Measurements from ENCODE around the gene COL18A1. TPM values are rescaled to one million over a fixed set of nuclear protein-coding genes. Genes with fewer than 3 reads are reported as not detected.

COL18A1 gene
- polyA plus RNA-seq, 3 donors: 0.80 to 4.1 (median 1.1) TPM

GRCh38 chr21:45373991-45374816 is 30.8 kb upstream of the COL18A1 start:
- intact Hi-C loops (cut with micrococcal nuclease): no loop called here
- no peak overlapping the region for H2AFZ ChIP-seq (ENCODE audit: insufficient read depth, low read depth, low read length, poor library complexity, severe bottlenecking)
- no peaks in the 10 kb centered on the region for H3K4me1 ChIP-seq (ENCODE audit: control insufficient read depth in 1 of 2, insufficient read depth in 2 of 2, low read length in 2 of 2)
- H3K27me3 ChIP-seq (ENCODE audit: control insufficient read depth in 2 of 2, insufficient read depth in 2 of 2, low read length in 2 of 2): no peaks in the 10 kb centered on the region
- Mint-ChIP-seq H3K4me3 (no peak overlapping the region), H3K4me1 (peaks cover 3% of the 10 kb centered on the region), H3K36me3 (no peaks in the 10 kb centered on the region), H3K27ac (no peak overlapping the region), H3K9me3 (peaks cover 0 to 9% (median 4%) of the 10 kb centered on the region in 7 donors), H3K27me3 (ENCODE audit: low read depth in 3 of 3) (peaks cover 9 to 21% (median 12%) of the 10 kb centered on the region in 3 donors)
- WGBS (ENCODE audit: insufficient coverage): 86% methylated on average over 10 of the region's 15 CpGs
- H3K9me3 ChIP-seq (replicated peaks in 1 of 2; ENCODE audit: control insufficient read depth in 1 of 2, insufficient read depth in 1 of 2, low read length in 2 of 2): no peaks in the 10 kb centered on the region
- no peak overlapping the region for H3K9ac ChIP-seq (ENCODE audit: insufficient read depth, low read length, poor library complexity, severe bottlenecking)
- no peaks in the 10 kb centered on the region for H4K20me1 ChIP-seq (ENCODE audit: insufficient read depth, low read length)
- no peaks in the 10 kb centered on the region for H3K36me3 ChIP-seq (replicated peaks in 1 of 2; ENCODE audit: control insufficient read depth in 1 of 2, insufficient read depth in 2 of 2, low read length in 2 of 2)
- H3K4me2 ChIP-seq (replicated peaks; ENCODE audit: extremely low read depth, low read length, poor library complexity, severe bottlenecking): no peak overlapping the region
- no peak for TF ChIP-seq CTCF (IDR thresholded peaks at IDR 0.05)
- no peak overlapping the region for H3K27ac ChIP-seq (ENCODE audit: low read depth in 1 of 2, low read length in 2 of 2)
- no peaks in the 10 kb centered on the region for H3K79me2 ChIP-seq (ENCODE audit: insufficient read depth, low read length)
- H3K4me3 ChIP-seq (replicated peaks in 1 of 3; ENCODE audit: low read depth in 2 of 3, low read length in 3 of 3): no peak overlapping the region
- DNase-seq: no peak

- Mint-ChIP-seq H3K27me3 (ENCODE audit: low read depth in 3 of 3) (peaks cover 10 to 23% (median 10%) of the 10 kb centered on the region in 3 donors), H3K9me3 (peaks cover 0 to 9% (median 4%) of the 10 kb centered on the region in 7 donors), H3K27ac (peak overlapping the region in 1 of 7 donors; percentile 23), H3K36me3 (no peaks in the 10 kb centered on the region), H3K4me3 (no peak overlapping the region), H3K4me1 (peaks cover 2% of the 10 kb centered on the region)
- Histone ChIP-seq H3K4me2 (replicated peaks; ENCODE audit: extremely low read depth, low read length, poor library complexity, severe bottlenecking) (no peak overlapping the region), H3K9me3 (replicated peaks in 1 of 2; ENCODE audit: control insufficient read depth in 1 of 2, insufficient read depth in 1 of 2, low read length in 2 of 2) (no peaks in the 10 kb centered on the region), H3K9ac (ENCODE audit: insufficient read depth, low read length, poor library complexity, severe bottlenecking) (no peak overlapping the region), H4K20me1 (ENCODE audit: insufficient read depth, low read length) (no peaks in the 10 kb centered on the region), H3K4me3 (replicated peaks in 1 of 3; ENCODE audit: low read depth in 2 of 3, low read length in 3 of 3) (no peak overlapping the region), H2AFZ (ENCODE audit: insufficient read depth, low read depth, low read length, poor library complexity, severe bottlenecking) (no peak overlapping the region), H3K27ac (ENCODE audit: low read depth in 1 of 2, low read length in 2 of 2) (no peak overlapping the region), H3K36me3 (replicated peaks in 1 of 2; ENCODE audit: control insufficient read depth in 1 of 2, insufficient read depth in 2 of 2, low read length in 2 of 2) (no peaks in the 10 kb centered on the region), H3K79me2 (ENCODE audit: insufficient read depth, low read length) (no peaks in the 10 kb centered on the region), H3K4me1 (ENCODE audit: control insufficient read depth in 1 of 2, insufficient read depth in 2 of 2, low read length in 2 of 2) (no peaks in the 10 kb centered on the region), H3K27me3 (ENCODE audit: control insufficient read depth in 2 of 2, insufficient read depth in 2 of 2, low read length in 2 of 2) (no peaks in the 10 kb centered on the region)
- intact Hi-C loops (cut with micrococcal nuclease): no loop called here
- 76% methylated on average over 10 of the region's 15 CpGs for whole genome bisulfite sequencing (ENCODE audit: insufficient coverage)
- DNase-seq: no peak
- TF ChIP-seq CTCF (IDR thresholded peaks at IDR 0.05): no peak
Observed at GRCh38 chr21:45374826-45375455, 30.0 kb upstream of the COL18A1 start.

Data from CD14-positive monocyte (primary cell).